Activated CD8-positive, alpha-beta memory T cell treated with anti-CD3 and anti-CD28 coated beads, Interleukin-2, amount 10 ng/mL, durations not matched to agents 7 days and 5 days (primary cell): ENCODE measurements around the gene PSMA8. TPM values are rescaled to one million over a fixed set of nuclear protein-coding genes. Genes with fewer than 3 reads are reported as not detected.
A peak's percentile ranks its signal among the peaks of the same experiment; 100 is the strongest.
"Not testable (repeated sequence)": the region's sequence is repeated elsewhere in the genome, so short reads cannot be mapped to it uniquely, and the experiment has no call there.

Source experiments
- ATAC-seq: fragments of 150-1000 bp; cut with Tn5 transposase; one replicate; pipeline ENCODE4 v1.10.0; 2021; ENCODE audit warnings: moderate library complexity
- CTCF ChIA-PET: fragments of 350-600 bp; sonication (Branson Sonifier 250); formaldehyde crosslinking; loops from one replicate; lab custom pipeline; 2021; ENCODE audit warnings: antibody characterized with exemption; lab: Charles Lee
- DNase-seq: peaks from one replicate; pipeline ENCODE4 v3.0.0-alpha.2; 2020
- H3K27ac Mint-ChIP-seq: one replicate; pipeline ENCODE4 v1.8.0; 2021; ENCODE audit warnings: mild to moderate bottlenecking, mixed read lengths
- H3K27me3 Mint-ChIP-seq: one replicate; pipeline ENCODE4 v1.8.0; 2021; ENCODE audit warnings: mixed read lengths
- H3K36me3 Mint-ChIP-seq: one replicate; pipeline ENCODE4 v1.8.0; 2021; ENCODE audit warnings: mild to moderate bottlenecking, mixed read lengths
- H3K4me1 Mint-ChIP-seq: one replicate; pipeline ENCODE4 v1.8.0; 2021; ENCODE audit warnings: mixed read lengths
- H3K4me3 Mint-ChIP-seq: one replicate; pipeline ENCODE4 v1.8.0; 2021; ENCODE audit warnings: mild to moderate bottlenecking, moderate library complexity, mixed read lengths
- H3K9me3 Mint-ChIP-seq: one replicate; pipeline ENCODE4 v1.8.0; 2022; ENCODE audit warnings: low read depth, mixed read lengths
- total RNA-seq, 2 experiments: library from RNA; stranded (reverse); gene quantifications; one replicate each; pipeline ENCODE4 v1.2.3, GENCODE V29; 2021

The PSMA8 gene
- total RNA-seq, 2 experiments from 2014 or later, result 0.82 to 1.1 TPM

- DNase-seq, result peak; percentile 61
- H3K27ac Mint-ChIP-seq, result peak overlapping the region; percentile 94
- ATAC-seq, result peak; percentile 98
- no peaks in the 10 kb centered on the region for H3K27me3 Mint-ChIP-seq
- H3K4me1 Mint-ChIP-seq, result peaks cover 15% of the 10 kb centered on the region
- CTCF ChIA-PET, result interaction anchor here (0.9 to 1.4 kb wide), 3 partner anchors 14 to 31 kb away, joined by 3 read pairs; no protein-coding TSS in a partner anchor
- H3K36me3 Mint-ChIP-seq, result peaks cover 4% of the 10 kb centered on the region
- H3K4me3 Mint-ChIP-seq, result peak overlapping the region; percentile 80
- peaks cover 3% of the 10 kb centered on the region for H3K9me3 Mint-ChIP-seq
Observed at GRCh38 chr18:26190506-26190905, 56.8 kb downstream of the PSMA8 start.

- Mint-ChIP-seq H3K9me3 (peaks cover 3% of the 10 kb centered on the region), H3K27me3 (no peaks in the 10 kb centered on the region), H3K4me1 (peaks cover 15% of the 10 kb centered on the region), H3K36me3 (peaks cover 4% of the 10 kb centered on the region), H3K4me3 (no peak overlapping the region), H3K27ac (no peak overlapping the region)
- no peak for ATAC-seq
- DNase-seq, result no peak
- CTCF ChIA-PET, result no interaction called here
Observed at GRCh38 chr18:26192233-26192632, 58.6 kb downstream of the PSMA8 start.

GRCh38 chr18:26196605-26197004 is 62.9 kb downstream of the PSMA8 start:
- no peaks in the 10 kb centered on the region for H3K36me3 Mint-ChIP-seq
- DNase-seq (no peak), ATAC-seq (no peak)
- no peak overlapping the region for H3K27ac Mint-ChIP-seq
- no peak overlapping the region for H3K4me3 Mint-ChIP-seq
- CTCF ChIA-PET, result no interaction called here
- H3K27me3 Mint-ChIP-seq, result peaks cover 3% of the 10 kb centered on the region
- H3K4me1 Mint-ChIP-seq, result peaks cover 5% of the 10 kb centered on the region
- H3K9me3 Mint-ChIP-seq, result no peaks in the 10 kb centered on the region

GRCh38 chr18:26202001-26202400 is 68.3 kb downstream of the PSMA8 start:
- H3K4me3 Mint-ChIP-seq, ATAC-seq, DNase-seq, H3K9me3 Mint-ChIP-seq, H3K4me1 Mint-ChIP-seq, CTCF ChIA-PET, H3K27ac Mint-ChIP-seq, H3K27me3 Mint-ChIP-seq, H3K36me3 Mint-ChIP-seq: not testable (repeated sequence)

- Mint-ChIP-seq H3K27me3 (peaks cover 3% of the 10 kb centered on the region), H3K4me3 (no peak overlapping the region), H3K27ac (no peak overlapping the region), H3K9me3 (no peaks in the 10 kb centered on the region), H3K4me1 (no peaks in the 10 kb centered on the region), H3K36me3 (no peaks in the 10 kb centered on the region)
- ATAC-seq (no peak), DNase-seq (no peak)
- CTCF ChIA-PET, result no interaction called here
Observed at GRCh38 chr18:26205318-26205717, 71.6 kb downstream of the PSMA8 start.

- Mint-ChIP-seq H3K27ac (no peak overlapping the region), H3K4me1 (peaks cover 3% of the 10 kb centered on the region), H3K4me3 (no peak overlapping the region), H3K9me3 (no peaks in the 10 kb centered on the region), H3K27me3 (no peaks in the 10 kb centered on the region), H3K36me3 (no peaks in the 10 kb centered on the region)
- CTCF ChIA-PET, result no interaction called here
- ATAC-seq (no peak), DNase-seq (no peak)
Observed at GRCh38 chr18:26206488-26206887, 72.8 kb downstream of the PSMA8 start.

- Mint-ChIP-seq H3K36me3 (no peaks in the 10 kb centered on the region), H3K4me1 (peaks cover 3% of the 10 kb centered on the region), H3K27me3 (no peaks in the 10 kb centered on the region), H3K9me3 (no peaks in the 10 kb centered on the region), H3K27ac (no peak overlapping the region), H3K4me3 (no peak overlapping the region)
- ATAC-seq (no peak), DNase-seq (no peak)
- CTCF ChIA-PET, result no interaction called here
Observed at GRCh38 chr18:26207937-26208336, 74.3 kb downstream of the PSMA8 start.

GRCh38 chr18:26208977-26209376 is 75.3 kb downstream of the PSMA8 start:
- Mint-ChIP-seq H3K36me3 (no peaks in the 10 kb centered on the region), H3K9me3 (no peaks in the 10 kb centered on the region), H3K4me1 (peaks cover 3% of the 10 kb centered on the region), H3K27me3 (no peaks in the 10 kb centered on the region), H3K27ac (no peak overlapping the region), H3K4me3 (no peak overlapping the region)
- DNase-seq (no peak), ATAC-seq (no peak)
- CTCF ChIA-PET, result interaction anchor here (1.0 kb wide), 1 partner anchor 10 kb away, joined by 3 read pairs; no protein-coding TSS in a partner anchor

- Mint-ChIP-seq H3K27me3 (no peaks in the 10 kb centered on the region), H3K4me3 (no peak overlapping the region), H3K36me3 (no peaks in the 10 kb centered on the region), H3K27ac (no peak overlapping the region), H3K4me1 (peaks cover 11% of the 10 kb centered on the region), H3K9me3 (no peaks in the 10 kb centered on the region)
- CTCF ChIA-PET, result no interaction called here
- DNase-seq (no peak), ATAC-seq (no peak)
Observed at GRCh38 chr18:26210147-26210546, 76.5 kb downstream of the PSMA8 start.

GRCh38 chr18:26215247-26215970 is 81.7 kb downstream of the PSMA8 start:
- no peaks in the 10 kb centered on the region for H3K9me3 Mint-ChIP-seq
- CTCF ChIA-PET, result interaction anchor here (1.4 to 1.9 kb wide), 2 partner anchors 12 to 33 kb away, joined by 3 read pairs; no protein-coding TSS in a partner anchor
- H3K27me3 Mint-ChIP-seq, result no peaks in the 10 kb centered on the region
- H3K4me1 Mint-ChIP-seq, result peaks cover 20% of the 10 kb centered on the region
- no peaks in the 10 kb centered on the region for H3K36me3 Mint-ChIP-seq
- H3K27ac Mint-ChIP-seq, result peak overlapping the region; percentile 92
- peak overlapping the region; percentile 76 for H3K4me3 Mint-ChIP-seq
- ATAC-seq, result peak; percentile 98
- peak; percentile 59 for DNase-seq

GRCh38 chr18:26225022-26225693 is 91.5 kb downstream of the PSMA8 start:
- ATAC-seq (no peak), DNase-seq (no peak)
- no peaks in the 10 kb centered on the region for H3K9me3 Mint-ChIP-seq
- H3K4me3 Mint-ChIP-seq, result peak overlapping the region; percentile 86
- H3K27ac Mint-ChIP-seq, result peak overlapping the region; percentile 19
- H3K4me1 Mint-ChIP-seq, result peaks cover 27% of the 10 kb centered on the region
- no peaks in the 10 kb centered on the region for H3K36me3 Mint-ChIP-seq
- CTCF ChIA-PET, result no interaction called here
- H3K27me3 Mint-ChIP-seq, result peaks cover 15% of the 10 kb centered on the region

GRCh38 chr18:26225915-26226228 is 92.2 kb downstream of the PSMA8 start:
- Mint-ChIP-seq H3K9me3 (no peaks in the 10 kb centered on the region), H3K36me3 (peaks cover 3% of the 10 kb centered on the region), H3K27ac (peak overlapping the region; percentile 90), H3K27me3 (peaks cover 11% of the 10 kb centered on the region), H3K4me1 (peaks cover 27% of the 10 kb centered on the region), H3K4me3 (peak overlapping the region; percentile 86)
- ATAC-seq (no peak), DNase-seq (no peak)
- CTCF ChIA-PET, result interaction anchor here (1.5 kb wide), 1 partner anchor 9 kb away, joined by 4 read pairs; no protein-coding TSS in a partner anchor

GRCh38 chr18:26226229-26227050 is 92.8 kb downstream of the PSMA8 start, which contains the start of gene TAF4B:
TAF4B (plus strand) TSS chr18:26226445; CDS start chr18:26226934, 489 bp downstream.
- ATAC-seq (peak; percentile 90), DNase-seq (peak; percentile 93)
- CTCF ChIA-PET, result interaction anchor here (1.5 kb wide), 1 partner anchor 9 kb away, joined by 4 read pairs; no protein-coding TSS in a partner anchor
- Mint-ChIP-seq H3K4me3 (peak within 1 kb of the TSS; percentile 86), H3K27ac (peak within 1 kb of the TSS; percentile 90), H3K36me3 (peaks cover 4% of the 10 kb centered on the region), H3K4me1 (peaks cover 27% of the 10 kb centered on the region), H3K9me3 (no peaks in the 10 kb centered on the region), H3K27me3 (peaks cover 6% of the 10 kb centered on the region)
